ENCODE data around the gene BICC1. TPM values are rescaled to one million over a fixed set of nuclear protein-coding genes. Genes with fewer than 3 reads are reported as not detected.

The BICC1 gene
- total and polyA plus RNA-seq, 2 of the 4 experiments (the other 2 are of a cell fraction), result 5.7 to 42.5 TPM

GRCh38 chr10:58706836-58707235 is 194.2 kb downstream of the BICC1 start (continued):
- no peak for TF ChIP-seq BHLHE40 (IDR thresholded peaks at IDR 0.05; ENCODE audit: low read depth, low read length)

DNA sequence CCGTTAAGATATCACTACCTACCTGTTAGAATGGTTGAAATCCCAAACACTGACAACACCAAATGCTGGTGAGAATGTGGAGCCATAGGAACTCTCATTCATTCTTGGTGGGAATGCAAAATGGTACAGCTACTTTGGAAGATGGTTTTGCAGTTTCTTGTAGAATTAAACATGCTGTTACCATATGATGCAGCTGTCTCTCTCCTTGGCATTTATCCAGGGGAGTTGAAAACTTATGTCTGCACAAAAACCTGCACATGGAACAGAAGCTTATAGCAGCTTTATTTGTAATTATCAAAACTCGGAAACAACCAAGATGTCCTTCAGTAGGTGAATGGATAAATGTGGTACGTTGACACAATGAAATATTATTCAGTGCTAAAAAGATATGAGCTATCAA is 199.5 kb downstream of the BICC1 start:
- Histone ChIP-seq H4K91ac (ENCODE audit: insufficient read depth, low read depth, low read length) (no peak overlapping the region), H3K14ac (replicated peaks; ENCODE audit: low read depth, low read length) (no peak overlapping the region), H2BK15ac (ENCODE audit: low read depth, low read length) (no peak overlapping the region), H3K79me1 (ENCODE audit: low read depth in 1 of 2, low read length in 2 of 2) (peaks cover 10 to 12% of the 10 kb centered on the region in 2 experiments), H2BK5ac (ENCODE audit: low read depth, low read length, poor library complexity, severe bottlenecking) (no peak overlapping the region), H3K4me2 (ENCODE audit: low read depth, low read length) (no peak overlapping the region), H2AFZ (replicated peaks; ENCODE audit: low read length, poor library complexity) (no peak overlapping the region), H3K4ac (ENCODE audit: low read depth, low read length) (no peak overlapping the region), H3K4me3 (ENCODE audit: insufficient read depth, low read depth, low read length) (no peak overlapping the region), H3K9me3 (ENCODE audit: control insufficient read depth, insufficient read depth, low read length) (no peaks in the 10 kb centered on the region), H3K36me3 (ENCODE audit: control insufficient read depth, insufficient read depth, low read length) (peaks cover 2% of the 10 kb centered on the region), H3K4me1 (ENCODE audit: control insufficient read depth, insufficient read depth, low read length) (peaks cover 5% of the 10 kb centered on the region), H3K18ac (ENCODE audit: low read depth, low read length) (no peak overlapping the region), H3K9ac (ENCODE audit: low read depth, low read length) (no peak overlapping the region), H4K8ac (ENCODE audit: low read depth in 2 of 2, low read length in 2 of 2) (no peak overlapping the region), H3K27ac (ENCODE audit: insufficient read depth, low read length) (no peak overlapping the region), H2AK5ac (ENCODE audit: low read depth, low read length) (no peak overlapping the region), H3K27me3 (ENCODE audit: control insufficient read depth, insufficient read depth, low read length) (no peaks in the 10 kb centered on the region), H2BK120ac (ENCODE audit: low read depth, low read length) (no peak overlapping the region), H3K9me1 (ENCODE audit: insufficient read depth, low read length) (peaks cover 3% of the 10 kb centered on the region; the same call in 1 of the 2 replicates), H4K20me1 (ENCODE audit: insufficient read depth, low read length) (no peaks in the 10 kb centered on the region), H2AK9ac (replicated peaks; ENCODE audit: low read depth, low read length, poor library complexity) (no peak overlapping the region), H3K23ac (ENCODE audit: low read depth, low read length) (no peak overlapping the region), H4K5ac (ENCODE audit: low read depth, low read length) (no peak overlapping the region), H3K56ac (ENCODE audit: extremely low read depth, insufficient read depth, low read length) (no peak overlapping the region), H2BK20ac (ENCODE audit: low read depth, low read length) (no peak overlapping the region)
- no CpG with 5 or more reads among the region's 3 CpGs for WGBS, 2 experiments (ENCODE audit: extremely low coverage in 2 of 2, insufficient read length in 1 of 2)
- CTCF ChIA-PET, result no interaction called here
- POLR2A ChIA-PET (ENCODE audit: unreplicated experiment), result no interaction called here
- in situ Hi-C loops (cut with MboI; ENCODE audit: low sequenced_read_pairs), result no loop called here
- TF ChIP-seq BHLHE40 (IDR thresholded peaks at IDR 0.05; ENCODE audit: low read depth, low read length) (no peak), RCOR1 (IDR thresholded peaks at IDR 0.05; ENCODE audit: insufficient replicate concordance, low read length) (no peak), MXI1 (IDR thresholded peaks at IDR 0.05; ENCODE audit: borderline replicate concordance, low read depth, low read length) (no peak), SMC3 (IDR thresholded peaks at IDR 0.05; ENCODE audit: low read depth, low read length) (no peak), CTCF (conservative IDR thresholded peaks at IDR 0.05; ENCODE audit: low read depth, low read length) (no peak), NFE2L2 (IDR thresholded peaks at IDR 0.05; ENCODE audit: low read depth, low read length) (no peak), CHD1 (IDR thresholded peaks at IDR 0.05; ENCODE audit: low read depth, low read length) (no peak), MAFK (IDR thresholded peaks at IDR 0.05; ENCODE audit: low read depth, low read length) (no peak), POLR2A (IDR thresholded peaks at IDR 0.05; ENCODE audit: low read depth, low read length) (no peak), RFX5 (IDR thresholded peaks at IDR 0.05; ENCODE audit: low read depth, low read length) (no peak), MAZ (IDR thresholded peaks at IDR 0.05; ENCODE audit: borderline replicate concordance, low read depth, low read length) (no peak)
- intact Hi-C loops (cut with micrococcal nuclease), result no loop called here
- dilution Hi-C loops (cut with HindIII; ENCODE audit: low sequenced_read_pairs, unreplicated experiment), result no loop called here
- ATAC-seq (ENCODE audit: low read depth) (no peak), DNase-seq (peak; percentile 19)
- no TSS peak for BruUV-seq (replicated peaks)

Measured in IMR-90 (cell line).